Right atrium auricular region (tissue), 2 donors: ENCODE data around the gene LRP8. TPM values are rescaled to one million over a fixed set of nuclear protein-coding genes. Genes with fewer than 3 reads are reported as not detected.

Experiments
- DNase-seq: peaks from one replicate; pipeline ENCODE4 v3.0.0-alpha.2; 2019; ENCODE audit warnings: low spot score
- H3K27ac ChIP-seq, 2 donors: fragments of 200-600 bp; sonication (generic); 1 replicate in 1 of 2; 2 replicates in 1 of 2; pipeline ENCODE4 v1.5.1; 2016 to 2019
- H3K27me3 ChIP-seq, 2 donors: fragments of 200-600 bp; sonication (generic); one replicate each; pipeline versions ENCODE4 v1.5.1 to v1.6.0; 2017 to 2019
- H3K36me3 ChIP-seq: fragments of 200-600 bp; sonication (generic); one replicate; pipeline ENCODE4 v1.5.1; 2016
- H3K4me1 ChIP-seq, 2 donors: fragments of 200-600 bp; sonication (generic); one replicate each; pipeline versions ENCODE4 v1.5.1 to v1.6.0; 2017 to 2019
- H3K4me3 ChIP-seq, 2 donors: fragments of 200-600 bp; sonication (generic); 1 replicate in 1 of 2; 2 replicates in 1 of 2; pipeline ENCODE4 v1.5.1; 2017 to 2019; ENCODE audit warnings: mild to moderate bottlenecking in 1 of 2, moderate library complexity in 1 of 2
- H3K9me3 ChIP-seq, 2 donors: fragments of 200-600 bp; sonication (generic); one replicate each; pipeline ENCODE4 v1.5.1; 2019
- total RNA-seq, 2 donors: library from RNA; depleted of rRNA; stranded (reverse); fragments of >200 nt; gene quantifications; one replicate each; pipeline ENCODE4 v1.1.0, GENCODE V29; 2016
- TF ChIP-seq, protein P1 (sequence below), 2 donors: fragments of 200-600 bp; sonication (generic); IDR thresholded peaks; one replicate each; pipeline ENCODE4 v1.5.1; 2019; ENCODE audit warnings: antibody characterized with exemption in 2 of 2

The LRP8 gene
- total RNA-seq, 2 donors from 2014 or later: 2.2 to 3.6 TPM

DNA sequence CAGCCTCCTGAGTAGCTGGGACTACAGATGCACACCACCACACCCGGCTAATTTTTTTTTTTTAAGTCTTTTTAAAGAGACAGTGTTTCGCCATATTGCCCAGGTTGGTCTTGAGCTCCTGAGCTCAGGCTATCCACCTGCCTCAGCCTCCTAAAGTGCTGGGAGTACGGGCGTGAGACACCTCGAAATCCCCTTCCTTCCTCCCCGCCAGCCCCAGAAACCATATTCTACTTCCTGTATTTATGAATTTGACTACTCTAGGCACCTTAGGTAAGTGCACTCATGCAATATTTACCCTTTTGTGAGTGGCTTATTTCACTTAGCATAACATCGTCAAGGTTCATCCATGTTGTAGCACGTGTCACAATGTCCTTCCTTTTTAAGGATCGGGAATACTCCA, 6.9 kb upstream of the LRP8 start:
- no peaks in the 10 kb centered on the region for H3K36me3 ChIP-seq
- H3K27me3 ChIP-seq: no peaks in the 10 kb centered on the region
- no peaks in the 10 kb centered on the region for H3K9me3 ChIP-seq
- no peaks in the 10 kb centered on the region for H3K4me1 ChIP-seq
- H3K27ac ChIP-seq: no peak overlapping the region
- TF ChIP-seq, protein P1, sequence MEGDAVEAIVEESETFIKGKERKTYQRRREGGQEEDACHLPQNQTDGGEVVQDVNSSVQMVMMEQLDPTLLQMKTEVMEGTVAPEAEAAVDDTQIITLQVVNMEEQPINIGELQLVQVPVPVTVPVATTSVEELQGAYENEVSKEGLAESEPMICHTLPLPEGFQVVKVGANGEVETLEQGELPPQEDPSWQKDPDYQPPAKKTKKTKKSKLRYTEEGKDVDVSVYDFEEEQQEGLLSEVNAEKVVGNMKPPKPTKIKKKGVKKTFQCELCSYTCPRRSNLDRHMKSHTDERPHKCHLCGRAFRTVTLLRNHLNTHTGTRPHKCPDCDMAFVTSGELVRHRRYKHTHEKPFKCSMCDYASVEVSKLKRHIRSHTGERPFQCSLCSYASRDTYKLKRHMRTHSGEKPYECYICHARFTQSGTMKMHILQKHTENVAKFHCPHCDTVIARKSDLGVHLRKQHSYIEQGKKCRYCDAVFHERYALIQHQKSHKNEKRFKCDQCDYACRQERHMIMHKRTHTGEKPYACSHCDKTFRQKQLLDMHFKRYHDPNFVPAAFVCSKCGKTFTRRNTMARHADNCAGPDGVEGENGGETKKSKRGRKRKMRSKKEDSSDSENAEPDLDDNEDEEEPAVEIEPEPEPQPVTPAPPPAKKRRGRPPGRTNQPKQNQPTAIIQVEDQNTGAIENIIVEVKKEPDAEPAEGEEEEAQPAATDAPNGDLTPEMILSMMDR (IDR thresholded peaks at IDR 0.05): no peak
- H3K4me3 ChIP-seq: no peak overlapping the region
- no peak for DNase-seq

DNA sequence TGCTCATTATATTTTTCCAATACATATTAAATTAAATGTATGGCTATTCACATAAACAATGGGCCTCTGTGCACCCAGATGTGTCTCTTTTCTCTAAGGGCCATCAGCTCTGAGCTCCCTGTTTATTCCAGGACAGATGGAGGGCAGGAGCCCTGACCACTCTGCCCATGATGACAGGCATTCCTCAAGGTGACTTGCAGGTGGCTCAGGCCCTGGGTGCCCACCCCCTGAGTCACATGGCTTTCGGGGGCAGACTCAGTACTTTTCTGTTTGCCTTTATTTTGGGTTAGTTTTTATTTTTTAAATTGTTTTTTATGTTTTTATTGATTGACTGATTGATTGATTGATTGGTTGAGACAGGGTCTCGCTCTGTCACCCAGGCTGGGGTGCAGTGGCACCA, 6.4 kb upstream of the LRP8 start:
- no peak for DNase-seq

GRCh38 chr1:53332833-53333232, 5.0 kb upstream of the LRP8 start:
- H3K27ac ChIP-seq: no peak overlapping the region
- no peaks in the 10 kb centered on the region for H3K36me3 ChIP-seq
- TF ChIP-seq, protein P1 (IDR thresholded peaks at IDR 0.05): no peak
- H3K27me3 ChIP-seq: no peaks in the 10 kb centered on the region
- H3K9me3 ChIP-seq: no peaks in the 10 kb centered on the region
- H3K4me1 ChIP-seq: peaks cover 0 to 7% of the 10 kb centered on the region in 2 donors
- DNase-seq: no peak
- H3K4me3 ChIP-seq: no peak overlapping the region

More for the DNA sequence above, 6.4 kb upstream of the LRP8 start:
- TF ChIP-seq, protein P1 (IDR thresholded peaks at IDR 0.05): no peak
- Histone ChIP-seq H3K27me3 (no peaks in the 10 kb centered on the region), H3K4me1 (no peaks in the 10 kb centered on the region), H3K4me3 (no peak overlapping the region), H3K9me3 (no peaks in the 10 kb centered on the region), H3K27ac (no peak overlapping the region), H3K36me3 (no peaks in the 10 kb centered on the region)

GRCh38 chr1:53332186-53332564, 4.3 kb upstream of the LRP8 start:
- TF ChIP-seq, protein P1 (IDR thresholded peaks at IDR 0.05): no peak
- no peak overlapping the region for H3K27ac ChIP-seq
- H3K4me3 ChIP-seq: no peak overlapping the region
- DNase-seq: no peak
- no peaks in the 10 kb centered on the region for H3K9me3 ChIP-seq
- peaks cover 0 to 11% of the 10 kb centered on the region in 2 donors for H3K4me1 ChIP-seq
- H3K36me3 ChIP-seq: no peaks in the 10 kb centered on the region
- no peaks in the 10 kb centered on the region for H3K27me3 ChIP-seq

- TF ChIP-seq, protein P1 (IDR thresholded peaks at IDR 0.05): no peak
These were observed 3.7 kb upstream of the LRP8 start for GRCh38 chr1:53331446-53332185.

DNA sequence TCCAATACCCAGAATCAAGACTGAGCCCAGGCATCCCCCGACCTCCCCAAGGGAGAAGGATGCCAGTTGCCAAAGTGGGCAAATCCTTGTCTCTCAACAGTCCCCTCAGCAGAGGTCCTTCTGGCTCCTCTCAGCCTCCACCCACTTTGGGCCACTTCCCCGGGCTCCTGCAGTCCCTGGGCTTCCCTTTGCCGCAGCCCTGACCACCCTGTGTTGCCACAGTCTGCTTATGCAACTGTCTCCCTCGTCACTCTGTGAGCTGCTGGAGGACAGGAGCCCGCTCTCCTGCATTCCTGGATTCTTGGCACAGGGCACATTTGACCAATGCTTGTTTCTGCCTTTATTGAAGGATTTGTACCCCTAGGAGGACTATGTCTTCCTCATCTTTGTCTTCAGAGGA, 2.9 kb upstream of the LRP8 start:
- peaks cover 0 to 25% of the 10 kb centered on the region in 2 donors for H3K4me1 ChIP-seq
- H3K9me3 ChIP-seq: no peaks in the 10 kb centered on the region
- H3K27me3 ChIP-seq: no peaks in the 10 kb centered on the region
- no peaks in the 10 kb centered on the region for H3K36me3 ChIP-seq
- TF ChIP-seq, protein P1 (IDR thresholded peaks at IDR 0.05): no peak
- no peak for DNase-seq
- H3K4me3 ChIP-seq: no peak overlapping the region
- no peak overlapping the region for H3K27ac ChIP-seq

More at GRCh38 chr1:53331446-53332185, 3.7 kb upstream of the LRP8 start:
- no peaks in the 10 kb centered on the region for H3K27me3 ChIP-seq
- no peak overlapping the region for H3K27ac ChIP-seq
- H3K9me3 ChIP-seq: no peaks in the 10 kb centered on the region
- H3K36me3 ChIP-seq: no peaks in the 10 kb centered on the region
- DNase-seq: no peak
- H3K4me3 ChIP-seq: no peak overlapping the region
- H3K4me1 ChIP-seq: peaks cover 0 to 17% of the 10 kb centered on the region in 2 donors
